Cardiac fibroblast (primary cell): ENCODE results near the gene ADAM12.

Source experiments
- DNase-seq, 2 donors: peaks; one replicate each; pipeline versions ENCODE4 v3.0.0 to v3.0.0-alpha.2; 2010; ENCODE audit warnings: low read depth in 2 of 2
- H3K4me3 ChIP-seq, 2 donors: replicated peaks in 1 of 2; 1 replicate in 1 of 2; 2 replicates in 1 of 2; pipeline ENCODE4 v1.5.1; 2011; ENCODE audit warnings: low read depth in 2 of 2, low read length in 2 of 2, mild to moderate bottlenecking in 2 of 2, moderate library complexity in 1 of 2
- CTCF ChIP-seq: IDR thresholded peaks from one replicate; pipeline ENCODE4 v1.5.1; 2011; ENCODE audit warnings: low read depth, mild to moderate bottlenecking, low read length, inconsistent platforms

Gene ADAM12

GRCh38 chr10:126114884-126115555 lies 273.3 kb downstream of the ADAM12 start:
- TF ChIP-seq CTCF, result no peak
- DNase-seq, result no peak
- no peak overlapping the region for H3K4me3 ChIP-seq

- no peak for TF ChIP-seq CTCF
- DNase-seq, result no peak
Measured at GRCh38 chr10:126111516-126111915, 276.8 kb downstream of the ADAM12 start.

GRCh38 chr10:126110489-126111180 lies 277.6 kb downstream of the ADAM12 start:
- TF ChIP-seq CTCF, result no peak
- peak; percentile 67 to 71 for DNase-seq
- H3K4me3 ChIP-seq, result no peak overlapping the region

More at GRCh38 chr10:126111516-126111915, 276.8 kb downstream of the ADAM12 start:
- H3K4me3 ChIP-seq, result no peak overlapping the region

- DNase-seq, result no peak
- no peak overlapping the region for H3K4me3 ChIP-seq
- TF ChIP-seq CTCF, result no peak
Measured at GRCh38 chr10:126109893-126110292, 278.4 kb downstream of the ADAM12 start.

GRCh38 chr10:126108693-126109092 lies 279.6 kb downstream of the ADAM12 start:
- no peak for DNase-seq
- no peak overlapping the region for H3K4me3 ChIP-seq
- no peak for TF ChIP-seq CTCF

- TF ChIP-seq CTCF, result no peak
- no peak for DNase-seq
- H3K4me3 ChIP-seq, result no peak overlapping the region
Measured at GRCh38 chr10:126104767-126105166, 283.5 kb downstream of the ADAM12 start.
